ENCODE data around the gene SLC25A1. TPM values are rescaled to one million over a fixed set of nuclear protein-coding genes. Genes with fewer than 3 reads are reported as not detected.

SLC25A1 gene
- total RNA-seq, 1 experiment from 2014 or later = 120 TPM

GRCh38 chr22:19196841-19197612 lies 18.5 kb upstream of the SLC25A1 start:
- no peak for TF ChIP-seq CTCF (IDR thresholded peaks at IDR 0.05; ENCODE audit: unreplicated experiment)
- BruUV-seq (replicated peaks) = no TSS peak
- CTCF ChIA-PET = interaction anchor here (0.6 to 1.0 kb wide), 2 partner anchors 10 to 17 kb away, joined by 3 to 4 read pairs; no protein-coding TSS in a partner anchor
- intact Hi-C loops (cut with micrococcal nuclease; ENCODE audit: unreplicated experiment) = no loop called here
- Mint-ChIP-seq H3K4me1 (ENCODE audit: low read depth, unreplicated experiment) (no peaks in the 10 kb centered on the region), H3K36me3 (ENCODE audit: insufficient read depth, unreplicated experiment) (peaks cover 8% of the 10 kb centered on the region), H3K9me3 (ENCODE audit: low read depth, unreplicated experiment) (no peaks in the 10 kb centered on the region), H3K27me3 (ENCODE audit: unreplicated experiment) (peaks cover 26% of the 10 kb centered on the region), H3K4me3 (ENCODE audit: low read depth, unreplicated experiment) (no peak overlapping the region), H3K27ac (ENCODE audit: unreplicated experiment) (no peak overlapping the region)
- DNase-seq = no peak

DNA sequence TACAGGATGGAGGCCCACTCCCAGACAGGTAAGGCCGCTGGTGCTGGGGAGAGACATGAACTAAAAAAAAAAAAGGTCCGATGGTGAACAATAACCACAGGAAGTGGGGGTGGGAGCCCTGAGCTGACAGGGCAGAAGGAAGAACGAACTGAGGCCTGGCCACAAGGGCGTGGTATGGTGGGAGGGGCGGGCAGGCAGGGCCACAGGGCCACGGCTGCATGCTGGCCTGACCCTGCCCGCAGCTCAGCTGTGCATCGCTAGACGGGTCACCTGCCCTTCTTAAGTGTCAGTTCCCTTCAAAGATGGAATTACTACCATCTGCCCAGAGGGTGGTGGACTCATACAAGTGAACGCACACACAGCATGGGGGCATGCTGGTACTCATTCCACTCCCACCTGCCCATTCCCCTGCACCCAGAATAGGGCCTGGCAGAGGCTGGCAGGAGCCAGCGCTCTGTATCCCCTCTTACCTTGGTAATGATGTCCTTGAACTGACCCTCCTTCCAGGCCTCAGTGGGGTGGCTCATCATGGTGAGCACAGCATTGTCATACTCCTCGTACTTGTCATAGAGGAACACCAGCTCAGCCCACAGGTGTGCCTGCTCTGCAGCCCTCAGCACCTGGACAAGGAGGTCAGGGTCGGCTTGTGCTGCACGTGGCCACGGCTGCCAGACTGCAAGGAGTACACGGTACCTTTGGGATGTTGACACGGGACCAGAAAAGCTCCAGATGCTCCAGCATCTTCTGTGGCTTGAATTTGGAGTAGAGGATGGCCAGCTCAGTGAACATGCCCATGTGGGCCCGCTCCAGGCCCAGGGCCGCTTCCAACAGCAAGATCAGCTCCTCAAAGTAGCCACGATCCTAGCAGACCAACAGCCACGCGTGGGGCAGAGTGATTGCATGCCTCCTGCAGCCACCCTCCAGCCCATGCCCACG lies 17.5 kb upstream of the SLC25A1 start:
- no peaks in the 10 kb centered on the region for H3K9me3 Mint-ChIP-seq (ENCODE audit: low read depth, unreplicated experiment)
- no peak overlapping the region for H3K4me3 Mint-ChIP-seq (ENCODE audit: low read depth, unreplicated experiment)
- H3K27me3 Mint-ChIP-seq (ENCODE audit: unreplicated experiment) = peaks cover 26% of the 10 kb centered on the region
- intact Hi-C loops (cut with micrococcal nuclease; ENCODE audit: unreplicated experiment) = no loop called here
- H3K36me3 Mint-ChIP-seq (ENCODE audit: insufficient read depth, unreplicated experiment) = peaks cover 8% of the 10 kb centered on the region
- no peak overlapping the region for H3K27ac Mint-ChIP-seq (ENCODE audit: unreplicated experiment)
- no TSS peak for BruUV-seq (replicated peaks)
- H3K4me1 Mint-ChIP-seq (ENCODE audit: low read depth, unreplicated experiment) = no peaks in the 10 kb centered on the region
- CTCF ChIA-PET = interaction anchor here (1.0 kb wide), 1 partner anchor 9 kb away, joined by 3 read pairs; no protein-coding TSS in a partner anchor
- TF ChIP-seq CTCF (IDR thresholded peaks at IDR 0.05; ENCODE audit: unreplicated experiment) = no peak
- no peak for DNase-seq

DNA sequence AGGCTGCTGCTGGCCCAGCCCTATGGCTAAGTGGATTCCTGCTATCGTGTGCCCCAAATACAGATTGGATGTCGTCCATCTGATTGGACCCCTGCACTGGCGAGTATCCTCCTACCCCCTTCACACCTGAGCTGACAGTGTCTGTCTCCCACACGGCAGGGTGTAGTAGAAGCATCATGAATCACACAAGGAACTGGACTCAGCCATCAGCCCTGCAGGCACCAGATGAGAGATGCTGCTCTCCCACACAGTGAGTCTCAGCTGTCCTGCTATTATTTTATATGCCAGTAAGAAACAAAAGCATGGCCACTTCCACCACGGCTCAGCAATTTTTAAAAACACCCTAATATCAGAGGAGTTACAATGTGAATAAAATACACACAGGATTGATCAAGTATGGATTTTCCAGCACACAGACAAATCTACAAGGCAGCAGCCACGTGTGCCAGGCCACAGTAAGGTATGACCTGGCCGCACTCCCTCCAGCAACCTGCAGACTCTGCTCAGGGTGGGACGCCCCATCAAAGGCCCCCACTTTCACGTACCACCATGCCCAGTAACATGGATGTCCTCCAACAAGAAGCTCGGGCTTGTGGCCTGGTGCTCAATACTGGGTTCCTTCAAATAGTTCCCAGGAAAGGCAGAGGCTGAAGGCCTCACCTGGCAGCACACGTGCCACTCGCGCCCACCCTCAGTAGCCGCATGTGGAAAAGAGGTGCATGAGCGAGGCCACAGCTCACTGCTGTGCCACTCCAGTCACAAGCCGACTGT lies 16.4 kb upstream of the SLC25A1 start:
- Mint-ChIP-seq H3K9me3 (ENCODE audit: low read depth, unreplicated experiment) (no peaks in the 10 kb centered on the region), H3K4me3 (ENCODE audit: low read depth, unreplicated experiment) (no peak overlapping the region), H3K27me3 (ENCODE audit: unreplicated experiment) (peaks cover 26% of the 10 kb centered on the region), H3K4me1 (ENCODE audit: low read depth, unreplicated experiment) (no peaks in the 10 kb centered on the region), H3K36me3 (ENCODE audit: insufficient read depth, unreplicated experiment) (peaks cover 8% of the 10 kb centered on the region), H3K27ac (ENCODE audit: unreplicated experiment) (no peak overlapping the region)
- intact Hi-C loops (cut with micrococcal nuclease; ENCODE audit: unreplicated experiment) = no loop called here
- no peak for DNase-seq
- BruUV-seq (replicated peaks) = no TSS peak
- CTCF ChIA-PET = no interaction called here
- no peak for TF ChIP-seq CTCF (IDR thresholded peaks at IDR 0.05; ENCODE audit: unreplicated experiment)

GRCh38 chr22:19193879-19194278 lies 15.3 kb upstream of the SLC25A1 start:
- no TSS peak for BruUV-seq (replicated peaks)
- Mint-ChIP-seq H3K4me3 (ENCODE audit: low read depth, unreplicated experiment) (no peak overlapping the region), H3K27me3 (ENCODE audit: unreplicated experiment) (peaks cover 22% of the 10 kb centered on the region), H3K36me3 (ENCODE audit: insufficient read depth, unreplicated experiment) (peaks cover 8% of the 10 kb centered on the region), H3K9me3 (ENCODE audit: low read depth, unreplicated experiment) (no peaks in the 10 kb centered on the region), H3K27ac (ENCODE audit: unreplicated experiment) (no peak overlapping the region), H3K4me1 (ENCODE audit: low read depth, unreplicated experiment) (no peaks in the 10 kb centered on the region)
- intact Hi-C loops (cut with micrococcal nuclease; ENCODE audit: unreplicated experiment) = no loop called here
- TF ChIP-seq CTCF (IDR thresholded peaks at IDR 0.05; ENCODE audit: unreplicated experiment) = no peak
- CTCF ChIA-PET = interaction anchor here (0.6 kb wide), 1 partner anchor 116 kb away, joined by 5 read pairs; no protein-coding TSS in a partner anchor
- no peak for DNase-seq
